ENCODE data around the gene PRKCB.

PRKCB gene

DNA sequence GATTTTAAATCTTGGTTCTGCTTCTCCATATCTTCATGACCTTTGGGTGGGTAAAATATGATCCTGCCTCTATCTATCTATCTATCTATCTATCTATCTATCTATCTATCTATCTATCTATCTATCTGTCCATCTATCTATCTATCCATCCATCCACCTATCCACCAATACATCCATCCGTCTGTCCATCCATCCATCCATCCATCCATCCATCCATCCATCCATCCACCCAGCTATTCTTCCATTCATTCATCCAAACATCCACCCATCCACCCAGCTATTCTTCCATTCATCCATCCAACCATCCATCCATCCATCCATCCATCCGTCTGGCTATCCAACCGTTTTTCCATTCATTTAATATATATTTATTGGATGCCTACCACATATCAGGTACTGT lies 11.5 kb downstream of the PRKCB start:
- no peak for DNase-seq (ENCODE audit: low read depth)

DNA sequence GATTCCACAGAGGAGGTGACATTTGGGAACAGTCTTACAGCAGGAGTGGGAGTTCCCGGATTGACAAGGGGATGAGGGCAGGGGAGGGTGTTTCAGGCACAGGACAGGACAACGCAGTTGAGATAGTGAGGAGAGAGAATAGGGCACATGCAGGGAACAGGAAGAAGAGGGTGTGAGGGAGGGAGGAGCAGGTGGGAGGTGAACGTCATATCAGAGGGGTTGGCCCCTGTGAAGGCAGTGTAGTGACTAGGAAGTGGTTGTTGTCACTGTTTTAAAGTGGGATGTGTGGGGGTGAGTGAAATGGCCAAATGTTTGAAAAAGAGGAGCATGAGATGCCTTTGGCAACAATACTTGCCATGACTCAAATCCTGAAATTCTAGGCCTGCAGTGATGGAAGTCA lies 12.2 kb downstream of the PRKCB start:
- peak; percentile 44 for DNase-seq (ENCODE audit: low read depth)
- H3K4me3 ChIP-seq (ENCODE audit: low read depth, low read length), result no peak overlapping the region
- 0 out of 2 replicates have a peak, but pooled peaks have one; percentile 24 for TF ChIP-seq MAX (IDR thresholded peaks at IDR 0.05; ENCODE audit: low read depth, low read length)
- no peak for TF ChIP-seq MYC (IDR thresholded peaks at IDR 0.05; ENCODE audit: low read depth, low read length)
- no peak for TF ChIP-seq POLR2A (IDR thresholded peaks at IDR 0.05; ENCODE audit: extremely low read depth, insufficient read length)
- no peak for TF ChIP-seq CTCF (IDR thresholded peaks at IDR 0.05; ENCODE audit: low read depth, low read length)

More for the DNA sequence above, 11.5 kb downstream of the PRKCB start:
- H3K4me3 ChIP-seq (ENCODE audit: low read depth, low read length), result no peak overlapping the region
- TF ChIP-seq CTCF (IDR thresholded peaks at IDR 0.05; ENCODE audit: low read depth, low read length) (no peak), POLR2A (IDR thresholded peaks at IDR 0.05; ENCODE audit: extremely low read depth, insufficient read length) (no peak), MYC (IDR thresholded peaks at IDR 0.05; ENCODE audit: low read depth, low read length) (no peak), MAX (IDR thresholded peaks at IDR 0.05; ENCODE audit: low read depth, low read length) (no peak)

DNA sequence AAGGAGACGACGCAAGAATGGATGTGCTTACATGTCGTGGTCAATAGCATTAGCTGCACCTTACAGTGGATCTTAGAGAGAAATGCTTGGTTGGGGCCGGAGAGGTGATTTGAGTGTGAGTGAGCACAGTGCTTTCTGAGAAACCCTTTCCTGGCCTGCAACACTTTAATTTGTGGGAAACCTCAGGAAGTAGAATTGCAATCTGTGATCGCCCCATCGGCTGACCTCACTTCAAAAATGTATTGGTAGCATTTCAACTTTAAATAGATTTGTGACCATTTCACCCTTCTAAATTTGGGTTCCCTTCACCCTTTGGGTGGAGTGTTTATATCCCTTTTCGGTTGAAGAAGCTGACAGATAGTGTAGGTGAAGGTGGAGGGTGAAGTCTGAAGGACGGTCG lies 13.2 kb downstream of the PRKCB start:
- DNase-seq (ENCODE audit: low read depth), result no peak
- TF ChIP-seq MYC (IDR thresholded peaks at IDR 0.05; ENCODE audit: low read depth, low read length) (no peak), CTCF (IDR thresholded peaks at IDR 0.05; ENCODE audit: low read depth, low read length) (no peak), POLR2A (IDR thresholded peaks at IDR 0.05; ENCODE audit: extremely low read depth, insufficient read length) (no peak), MAX (IDR thresholded peaks at IDR 0.05; ENCODE audit: low read depth, low read length) (no peak)

DNA sequence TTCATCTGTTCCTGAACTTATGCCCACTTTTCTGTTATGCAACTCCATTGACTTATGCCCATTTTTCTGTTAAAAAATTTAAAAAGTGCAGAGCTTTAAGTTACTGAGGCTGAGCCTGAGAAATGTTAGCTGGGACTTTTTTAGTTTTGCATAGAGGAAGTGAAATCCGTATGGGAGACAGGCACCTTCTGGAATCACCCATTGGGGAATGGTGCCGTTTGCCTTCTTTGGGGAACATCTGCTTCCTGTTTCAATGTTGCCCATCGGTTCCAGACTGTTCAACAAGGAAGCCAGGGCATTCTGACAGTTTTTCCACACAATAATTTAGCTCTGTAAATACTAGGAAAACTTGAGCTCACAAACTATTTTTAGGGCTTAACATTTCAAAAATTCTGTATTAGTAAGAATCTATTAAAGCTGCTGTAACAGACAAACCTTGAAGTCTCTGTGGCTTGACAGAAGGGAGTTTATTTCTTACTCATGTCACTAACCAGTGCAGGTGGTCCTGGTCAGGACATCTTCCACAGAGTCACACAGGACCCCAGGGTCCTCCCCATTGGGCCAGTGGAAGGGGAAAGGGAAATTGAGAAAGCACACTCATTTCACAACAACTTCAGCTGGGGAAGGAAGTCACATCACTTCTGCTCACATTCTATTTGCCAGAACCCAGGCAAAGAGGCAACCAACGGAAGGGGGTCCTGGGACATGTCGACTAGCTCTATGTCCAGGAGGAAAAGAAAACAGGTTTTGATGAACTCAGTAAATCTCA lies 17.2 kb downstream of the PRKCB start:
- TF ChIP-seq MYC (IDR thresholded peaks at IDR 0.05; ENCODE audit: low read depth, low read length) (peak; percentile 20; the same call in 1 of the 2 replicates), CTCF (IDR thresholded peaks at IDR 0.05; ENCODE audit: low read depth, low read length) (no peak)

More for the DNA sequence above, 13.2 kb downstream of the PRKCB start:
- no peak overlapping the region for H3K4me3 ChIP-seq (ENCODE audit: low read depth, low read length)

GRCh38 chr16:23855010-23855409 lies 19.2 kb downstream of the PRKCB start:
- TF ChIP-seq CTCF (IDR thresholded peaks at IDR 0.05; ENCODE audit: low read depth, low read length), result no peak
- peak; percentile 76 for TF ChIP-seq MAX (IDR thresholded peaks at IDR 0.05; ENCODE audit: low read depth, low read length)
- peak; percentile 71 for TF ChIP-seq MYC (IDR thresholded peaks at IDR 0.05; ENCODE audit: low read depth, low read length)
- no peak for TF ChIP-seq POLR2A (IDR thresholded peaks at IDR 0.05; ENCODE audit: extremely low read depth, insufficient read length)
- peak; percentile 95 for DNase-seq (ENCODE audit: low read depth)
- H3K4me3 ChIP-seq (ENCODE audit: low read depth, low read length), result no peak overlapping the region

More for the DNA sequence above, 17.2 kb downstream of the PRKCB start:
- no peak overlapping the region for H3K4me3 ChIP-seq (ENCODE audit: low read depth, low read length)
- peak; percentile 88 for DNase-seq (ENCODE audit: low read depth)

Measured in NB4 (cell line).